ENCODE data around the gene ASIC5. TPM values are rescaled to one million over a fixed set of nuclear protein-coding genes. Genes with fewer than 3 reads are reported as not detected.

Gene ASIC5
- total RNA-seq, 1 experiment from 2014 or later, result not detected

DNA sequence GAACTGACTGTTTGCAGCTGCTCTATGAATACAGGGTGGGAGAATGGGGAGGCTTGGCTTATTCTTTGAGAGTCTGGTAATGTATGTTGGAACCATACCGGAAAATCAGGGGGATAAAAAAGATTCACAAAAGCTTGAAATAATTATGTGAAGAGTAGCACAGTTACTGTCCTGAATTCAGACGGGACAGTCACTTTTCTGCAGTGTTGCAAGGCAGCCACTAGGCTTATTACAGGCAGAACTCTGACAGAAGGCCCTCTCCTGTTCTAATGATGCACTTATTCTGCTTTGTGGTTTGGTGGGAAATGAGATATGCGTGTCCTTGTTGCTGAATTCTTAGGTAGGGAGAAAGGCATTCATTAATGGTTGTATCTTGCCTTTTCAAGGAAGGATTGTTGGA, 70.1 kb downstream of the ASIC5 start:
- in situ Hi-C loops (cut with HindIII; ENCODE audit: low pct_unique_long_range_greater_than_20kb, low sequenced_read_pairs), result no loop called here
- POLR2A ChIA-PET, result no interaction called here

GRCh38 chr4:155794589-155795236, 71.4 kb downstream of the ASIC5 start:
- no peaks in the 10 kb centered on the region for H3K27me3 ChIP-seq (ENCODE audit: control insufficient read depth, insufficient read depth, low read length)
- in situ Hi-C loops (cut with HindIII; ENCODE audit: low pct_unique_long_range_greater_than_20kb, low sequenced_read_pairs) (no loop called here), intact Hi-C loops (cut with micrococcal nuclease; ENCODE audit: unreplicated experiment) (no loop called here)
- ATAC-seq (no peak), DNase-seq (ENCODE audit: low read depth, low spot score) (no peak)
- no peak overlapping the region for H3K4me3 ChIP-seq (ENCODE audit: low read depth in 2 of 2, low read length in 2 of 2)
- H3K36me3 ChIP-seq (ENCODE audit: control insufficient read depth, insufficient read depth, low read length), result no peaks in the 10 kb centered on the region
- ChIA-PET POLR2A (no interaction called here), CTCF (no interaction called here)
- TF ChIP-seq REST (IDR thresholded peaks at IDR 0.05; ENCODE audit: insufficient read depth in 1 of 2, low read depth in 2 of 2, low read length in 1 of 2), result no peak
- TF ChIP-seq CTCF (IDR thresholded peaks at IDR 0.05), result no peak
- no peak for TF ChIP-seq TCF7L2 (IDR thresholded peaks at IDR 0.05; ENCODE audit: low read depth, low read length)
- TF ChIP-seq POLR2AphosphoS5 (IDR thresholded peaks at IDR 0.05; ENCODE audit: low read depth, low read length), result no peak
- no peak for TF ChIP-seq SIN3A (IDR thresholded peaks at IDR 0.05; ENCODE audit: borderline replicate concordance, insufficient read depth, low read depth, low read length)
- H3K4me1 ChIP-seq (ENCODE audit: control insufficient read depth, insufficient read depth, low read length), result no peaks in the 10 kb centered on the region
- no peaks in the 10 kb centered on the region for H3K9me3 ChIP-seq (ENCODE audit: control insufficient read depth, insufficient read depth, low read depth, low read length)
- H3K27ac ChIP-seq (ENCODE audit: low read length), result no peak overlapping the region
- no TSS peak for BruUV-seq (replicated peaks)

More for the DNA sequence above, 70.1 kb downstream of the ASIC5 start:
- no peak for DNase-seq (ENCODE audit: low read depth, low spot score)
- Histone ChIP-seq H3K27me3 (ENCODE audit: control insufficient read depth, insufficient read depth, low read length) (no peaks in the 10 kb centered on the region), H3K4me1 (ENCODE audit: control insufficient read depth, insufficient read depth, low read length) (no peaks in the 10 kb centered on the region), H3K4me3 (ENCODE audit: low read depth in 2 of 2, low read length in 2 of 2) (no peak overlapping the region), H3K9me3 (ENCODE audit: control insufficient read depth, insufficient read depth, low read depth, low read length) (no peaks in the 10 kb centered on the region), H3K36me3 (ENCODE audit: control insufficient read depth, insufficient read depth, low read length) (no peaks in the 10 kb centered on the region), H3K27ac (ENCODE audit: low read length) (no peak overlapping the region)
- TF ChIP-seq CTCF (IDR thresholded peaks at IDR 0.05), result peak; percentile 35; the same call in 1 of the 2 replicates
- TF ChIP-seq TCF7L2 (IDR thresholded peaks at IDR 0.05; ENCODE audit: low read depth, low read length), result no peak
- CTCF ChIA-PET, result no interaction called here
- ATAC-seq, result no peak
- no TSS peak for BruUV-seq (replicated peaks)
- intact Hi-C loops (cut with micrococcal nuclease; ENCODE audit: unreplicated experiment), result no loop called here
